ENCODE results near the gene DEFB123.
"Not testable (repeated sequence)": the region's sequence is repeated elsewhere in the genome, so short reads cannot be mapped to it uniquely, and the experiment has no call there.

DEFB123 gene

GRCh38 chr20:31440012-31440659 lies at the start of gene DEFB123:
Gene DEFB123, plus strand, starts transcription at chr20:31440632. Its CDS starts 67 bp downstream, at chr20:31440699.
- Mint-ChIP-seq H3K27ac (no peak within 1 kb of the TSS), H3K36me3 (no peaks in the 10 kb centered on the region), H3K9me3 (no peaks in the 10 kb centered on the region), H3K4me3 (no peak within 1 kb of the TSS), H3K27me3 (peaks cover 5% of the 10 kb centered on the region), H3K4me1 (no peaks in the 10 kb centered on the region)
- no peak for DNase-seq (ENCODE audit: low spot score in 2 of 2)
- ATAC-seq (ENCODE audit: low read depth), result no peak

GRCh38 chr20:31392836-31393235 lies 47.6 kb upstream of the DEFB123 start:
- H3K27ac Mint-ChIP-seq, result no peak overlapping the region
- H3K4me1 Mint-ChIP-seq, result peaks cover 2% of the 10 kb centered on the region
- DNase-seq (ENCODE audit: low spot score in 2 of 2), result no peak
- H3K36me3 Mint-ChIP-seq, result peaks cover 1% of the 10 kb centered on the region
- no peak for ATAC-seq (ENCODE audit: low read depth)
- H3K27me3 Mint-ChIP-seq, result peaks cover 12% of the 10 kb centered on the region
- no peak overlapping the region for H3K4me3 Mint-ChIP-seq
- H3K9me3 Mint-ChIP-seq, result peaks cover 2% of the 10 kb centered on the region

GRCh38 chr20:31394900-31395299 lies 45.5 kb upstream of the DEFB123 start:
- H3K9me3 Mint-ChIP-seq, result peaks cover 3% of the 10 kb centered on the region
- ATAC-seq (ENCODE audit: low read depth) (no peak), DNase-seq (ENCODE audit: low spot score in 2 of 2) (no peak)
- no peak overlapping the region for H3K27ac Mint-ChIP-seq
- H3K4me3 Mint-ChIP-seq, result no peak overlapping the region
- peaks cover 2% of the 10 kb centered on the region for H3K4me1 Mint-ChIP-seq
- H3K36me3 Mint-ChIP-seq, result peaks cover 1% of the 10 kb centered on the region
- peaks cover 15% of the 10 kb centered on the region for H3K27me3 Mint-ChIP-seq

GRCh38 chr20:31403886-31404285 lies 36.5 kb upstream of the DEFB123 start:
- no peak for DNase-seq (ENCODE audit: low spot score in 2 of 2)
- no peaks in the 10 kb centered on the region for H3K36me3 Mint-ChIP-seq
- no peak overlapping the region for H3K4me3 Mint-ChIP-seq
- no peaks in the 10 kb centered on the region for H3K4me1 Mint-ChIP-seq
- H3K9me3 Mint-ChIP-seq, result peaks cover 1% of the 10 kb centered on the region
- no peak overlapping the region for H3K27ac Mint-ChIP-seq
- ATAC-seq (ENCODE audit: low read depth), result no peak
- H3K27me3 Mint-ChIP-seq, result peaks cover 8% of the 10 kb centered on the region

- Mint-ChIP-seq H3K27me3 (peaks cover 4% of the 10 kb centered on the region), H3K9me3 (peaks cover 1% of the 10 kb centered on the region), H3K4me1 (no peaks in the 10 kb centered on the region), H3K27ac (no peak within 1 kb of the TSS), H3K36me3 (no peaks in the 10 kb centered on the region), H3K4me3 (no peak within 1 kb of the TSS)
- ATAC-seq (ENCODE audit: low read depth) (no peak), DNase-seq (ENCODE audit: low spot score in 2 of 2) (no peak)
These were observed 34.3 kb upstream of the DEFB123 start, which contains the start of gene DEFB121 for GRCh38 chr20:31406115-31406514. Gene DEFB121, minus strand, starts transcription at chr20:31406215. Its CDS starts 63 bp downstream, at chr20:31406152.

- H3K9me3 Mint-ChIP-seq, result peaks cover 1% of the 10 kb centered on the region
- ATAC-seq (ENCODE audit: low read depth), result no peak
- H3K27ac Mint-ChIP-seq, result no peak overlapping the region
- peaks cover 8% of the 10 kb centered on the region for H3K27me3 Mint-ChIP-seq
- H3K4me3 Mint-ChIP-seq, result no peak overlapping the region
- H3K36me3 Mint-ChIP-seq, result no peaks in the 10 kb centered on the region
- no peaks in the 10 kb centered on the region for H3K4me1 Mint-ChIP-seq
- no peak for DNase-seq (ENCODE audit: low spot score in 2 of 2)
These were observed 30.4 kb upstream of the DEFB123 start for GRCh38 chr20:31410011-31410410.

GRCh38 chr20:31414381-31414780 lies 26.1 kb upstream of the DEFB123 start:
- Mint-ChIP-seq H3K4me3 (no peak overlapping the region), H3K4me1 (no peaks in the 10 kb centered on the region), H3K27ac (no peak overlapping the region), H3K27me3 (peaks cover 5% of the 10 kb centered on the region), H3K36me3 (no peaks in the 10 kb centered on the region), H3K9me3 (peaks cover 3% of the 10 kb centered on the region)
- DNase-seq (ENCODE audit: low spot score in 2 of 2), result no peak
- ATAC-seq (ENCODE audit: low read depth), result no peak

- peaks cover 4% of the 10 kb centered on the region for H3K27me3 Mint-ChIP-seq
- no peaks in the 10 kb centered on the region for H3K36me3 Mint-ChIP-seq
- peaks cover 2% of the 10 kb centered on the region for H3K9me3 Mint-ChIP-seq
- no peak overlapping the region for H3K27ac Mint-ChIP-seq
- no peaks in the 10 kb centered on the region for H3K4me1 Mint-ChIP-seq
- no peak overlapping the region for H3K4me3 Mint-ChIP-seq
- ATAC-seq (ENCODE audit: low read depth) (no peak), DNase-seq (ENCODE audit: low spot score in 2 of 2) (no peak)
These were observed 24.8 kb upstream of the DEFB123 start for GRCh38 chr20:31415653-31416052.

GRCh38 chr20:31418307-31418706 lies 22.1 kb upstream of the DEFB123 start:
- no peak overlapping the region for H3K27ac Mint-ChIP-seq
- ATAC-seq (ENCODE audit: low read depth), result no peak
- H3K9me3 Mint-ChIP-seq, result peaks cover 2% of the 10 kb centered on the region
- no peak for DNase-seq (ENCODE audit: low spot score in 2 of 2)
- peaks cover 4% of the 10 kb centered on the region for H3K27me3 Mint-ChIP-seq
- H3K36me3 Mint-ChIP-seq, result no peaks in the 10 kb centered on the region
- no peaks in the 10 kb centered on the region for H3K4me1 Mint-ChIP-seq
- no peak overlapping the region for H3K4me3 Mint-ChIP-seq

GRCh38 chr20:31425797-31426196 lies 14.6 kb upstream of the DEFB123 start:
- no peak overlapping the region for H3K4me3 Mint-ChIP-seq
- ATAC-seq (ENCODE audit: low read depth), result no peak

GRCh38 chr20:31426891-31427551 lies 13.4 kb upstream of the DEFB123 start:
- H3K36me3 Mint-ChIP-seq; H3K27me3 Mint-ChIP-seq; H3K27ac Mint-ChIP-seq; ATAC-seq (ENCODE audit: low read depth); DNase-seq (ENCODE audit: low spot score in 2 of 2); H3K4me1 Mint-ChIP-seq; H3K4me3 Mint-ChIP-seq; H3K9me3 Mint-ChIP-seq: not testable (repeated sequence)

More at GRCh38 chr20:31425797-31426196, 14.6 kb upstream of the DEFB123 start:
- Mint-ChIP-seq H3K27me3 (no peaks in the 10 kb centered on the region), H3K27ac (no peak overlapping the region), H3K9me3 (peaks cover 4% of the 10 kb centered on the region), H3K4me1 (no peaks in the 10 kb centered on the region), H3K36me3 (no peaks in the 10 kb centered on the region)
- no peak for DNase-seq (ENCODE audit: low spot score in 2 of 2)

GRCh38 chr20:31427576-31427975 lies 12.9 kb upstream of the DEFB123 start:
- not testable (repeated sequence) for H3K4me3 Mint-ChIP-seq; H3K27me3 Mint-ChIP-seq; H3K27ac Mint-ChIP-seq; DNase-seq (ENCODE audit: low spot score in 2 of 2); ATAC-seq (ENCODE audit: low read depth); H3K9me3 Mint-ChIP-seq; H3K36me3 Mint-ChIP-seq; H3K4me1 Mint-ChIP-seq

- Mint-ChIP-seq H3K27ac (no peak overlapping the region), H3K4me3 (no peak overlapping the region), H3K9me3 (peaks cover 4% of the 10 kb centered on the region), H3K27me3 (peaks cover 4% of the 10 kb centered on the region), H3K4me1 (no peaks in the 10 kb centered on the region), H3K36me3 (no peaks in the 10 kb centered on the region)
- no peak for ATAC-seq (ENCODE audit: low read depth)
- no peak for DNase-seq (ENCODE audit: low spot score in 2 of 2)
These were observed 9.8 kb upstream of the DEFB123 start for GRCh38 chr20:31430568-31431115.

- DNase-seq (ENCODE audit: low spot score in 2 of 2), result no peak
- Mint-ChIP-seq H3K9me3 (peaks cover 5% of the 10 kb centered on the region), H3K4me1 (no peaks in the 10 kb centered on the region), H3K36me3 (no peaks in the 10 kb centered on the region), H3K4me3 (no peak overlapping the region), H3K27ac (no peak overlapping the region), H3K27me3 (peaks cover 5% of the 10 kb centered on the region)
- no peak for ATAC-seq (ENCODE audit: low read depth)
These were observed 5.8 kb downstream of the DEFB123 start for GRCh38 chr20:31446084-31446819.
